SK-N-SH (cell line): ENCODE data around the gene MBNL2. TPM values are rescaled to one million over a fixed set of nuclear protein-coding genes. Genes with fewer than 3 reads are reported as not detected.
A peak's percentile ranks its signal among the peaks of the same experiment; 100 is the strongest.

ENCODE experiments used
- CTCF ChIA-PET: fragments of 300-600, 350-600 bp; formaldehyde crosslinking; extraction: SDS; loops from one replicate; lab custom pipeline; 2021; lab: Yijun Ruan, JAX
- POLR2A ChIA-PET: fragments of 350-600 bp; sonication (Branson Sonifier 250); formaldehyde crosslinking; extraction: SDS; loops from one replicate; lab custom pipeline; 2020; ENCODE audit warnings: antibody characterized with exemption, inconsistent platforms; lab: Yijun Ruan, JAX
- DNase-seq: peaks from one replicate; pipeline ENCODE4 v3.0.0; 2012
- H2AFZ ChIP-seq: fragments of 200-600 bp; sonication (generic); 2 replicates; pipeline ENCODE4 v1.8.1; 2016; ENCODE audit warnings: antibody characterized with exemption, mild to moderate bottlenecking, low read depth
- H3F3A ChIP-seq: fragments of 200-600 bp; sonication (generic); replicated peaks from 2 replicates; pipeline ENCODE3; 2016; ENCODE audit warnings: antibody characterized with exemption, mild to moderate bottlenecking; ENCODE audit not compliant: insufficient read depth
- H3K27ac ChIP-seq, 2 experiments: fragments of 200-500 bp in 1 of 2; fragments of 200-600 bp in 1 of 2; sonication (Bioruptor generic) in 1 of 2; sonication (generic), shearing (Covaris generic) in 1 of 2; 2 replicates each; pipeline versions ENCODE4 v1.5.1 to v1.6.1; 2014 to 2016; ENCODE audit warnings: low read depth in 2 of 2, inconsistent platforms in 1 of 2, low read length in 1 of 2, mild to moderate bottlenecking in 1 of 2, mixed read lengths in 1 of 2
- H3K27me3 ChIP-seq: fragments of 200-600 bp; sonication (generic), shearing (Covaris generic); 2 replicates; pipeline ENCODE4 v1.6.1; 2016; ENCODE audit warnings: mixed run types; ENCODE audit not compliant: insufficient read depth
- H3K36me3 ChIP-seq, 2 experiments: fragments of 200-500 bp in 1 of 2; fragments of 200-600 bp in 1 of 2; sonication (Bioruptor generic) in 1 of 2; sonication (generic) in 1 of 2; replicated peaks in 1 of 2; 2 replicates each; pipeline versions ENCODE3 to v1.5.1; 2014 to 2016; ENCODE audit warnings: low read length in 1 of 2, mild to moderate bottlenecking in 1 of 2; ENCODE audit not compliant: insufficient read depth in 2 of 2, control insufficient read depth in 1 of 2
- H3K4me1 ChIP-seq, 2 experiments: fragments of 200-500 bp in 1 of 2; fragments of 200-600 bp in 1 of 2; sonication (Bioruptor generic) in 1 of 2; sonication (generic), shearing (Covaris generic) in 1 of 2; 2 replicates each; pipeline versions ENCODE4 v1.5.1 to v1.6.1; 2014 to 2016; ENCODE audit warnings: low read depth in 1 of 2, low read length in 1 of 2, mixed run types in 1 of 2; ENCODE audit not compliant: insufficient read depth in 2 of 2, control insufficient read depth in 1 of 2
- H3K4me2 ChIP-seq: fragments of 200-600 bp; sonication (generic), shearing (Covaris generic); 2 replicates; pipeline ENCODE4 v1.6.1; 2017; ENCODE audit warnings: mixed run types
- H3K4me3 ChIP-seq, 2 experiments: fragments of 200-500 bp in 1 of 2; fragments of 200-600 bp in 1 of 2; sonication (Bioruptor generic) in 1 of 2; sonication (generic), shearing (Covaris generic) in 1 of 2; 2 replicates each; pipeline versions ENCODE4 v1.5.1 to v1.8.1; 2014 to 2016; ENCODE audit warnings: low read depth in 2 of 2, inconsistent platforms in 1 of 2, low read length in 1 of 2, mild to moderate bottlenecking in 1 of 2, mixed read lengths in 1 of 2, moderate library complexity in 1 of 2
- H3K79me2 ChIP-seq: fragments of 200-600 bp; sonication (generic); 2 replicates; pipeline ENCODE4 v1.8.1; 2017; ENCODE audit warnings: mild to moderate bottlenecking; ENCODE audit not compliant: insufficient read depth
- H3K9ac ChIP-seq: fragments of 200-600 bp; sonication (generic); 2 replicates; pipeline ENCODE4 v1.6.1; 2017; ENCODE audit warnings: mixed run types
- H3K9me2 ChIP-seq: fragments of 200-600 bp; sonication (generic); 2 replicates; pipeline ENCODE4 v1.6.1; 2017; ENCODE audit warnings: mixed run types
- H3K9me3 ChIP-seq: fragments of 200-600 bp; sonication (generic); 2 replicates; pipeline ENCODE4 v1.6.1; 2017; ENCODE audit warnings: mixed run types, mild to moderate bottlenecking, moderate library complexity
- H4K20me1 ChIP-seq: fragments of 200-600 bp; sonication (generic); 2 replicates; pipeline ENCODE4 v1.6.1; 2017; ENCODE audit warnings: mild to moderate bottlenecking, mixed run types; ENCODE audit not compliant: insufficient read depth
- FOXM1 ChIP-seq: IDR thresholded peaks from 2 replicates; pipeline ENCODE4 v1.4.0; 2012; ENCODE audit warnings: low read depth, mild to moderate bottlenecking
- GATA2 ChIP-seq: sonication (generic); formaldehyde crosslinking; IDR thresholded peaks from 2 replicates; pipeline ENCODE4 v1.5.0; 2020; ENCODE audit warnings: mild to moderate bottlenecking, missing genetic modification reagents
- JUND ChIP-seq: IDR thresholded peaks from 2 replicates; pipeline ENCODE4 v1.4.0; 2012
- MAX ChIP-seq: IDR thresholded peaks from 2 replicates; pipeline ENCODE4 v1.4.0; 2012; ENCODE audit warnings: low read depth
- RFX5 ChIP-seq: IDR thresholded peaks from 2 replicates; pipeline ENCODE4 v1.6.1; 2012; ENCODE audit warnings: mild to moderate bottlenecking, improper control_type of control experiment, low read length
- RXRA ChIP-seq: IDR thresholded peaks from 2 replicates; pipeline ENCODE4 v1.4.0; 2012; ENCODE audit warnings: low read depth, mild to moderate bottlenecking, borderline replicate concordance
- SMC3 ChIP-seq: IDR thresholded peaks from 2 replicates; pipeline ENCODE4 v1.6.1; 2012; ENCODE audit warnings: low read depth, low read length, improper control_type of control experiment
- TAF1 ChIP-seq: IDR thresholded peaks from 2 replicates; pipeline ENCODE4 v1.6.1; 2012; ENCODE audit warnings: low read depth, mild to moderate bottlenecking, low read length, moderate library complexity, borderline replicate concordance
- TEAD4 ChIP-seq: IDR thresholded peaks from 2 replicates; pipeline ENCODE4 v1.4.0; 2012; ENCODE audit warnings: mild to moderate bottlenecking, borderline replicate concordance; ENCODE audit not compliant: insufficient read depth
- YY1 ChIP-seq: IDR thresholded peaks from 2 replicates; pipeline ENCODE4 v1.4.0; 2012; ENCODE audit warnings: low read depth, mild to moderate bottlenecking
- WGBS: methylation state at CpG from one replicate; pipeline ENCODE4 v1.1.6; 2017; ENCODE audit warnings: low lambda C conversion rate; 5-methylcytosine and 5-hydroxymethylcytosine counted together
- polyA plus RNA-seq, 3 experiments: library from polyadenylated mRNA; depleted of rRNA; stranded (reverse); fragments of >200 nt; gene quantifications; 2 replicates each; pipeline ENCODE4 v1.2.3, GENCODE V29; 2012

MBNL2 gene
- polyA plus RNA-seq, 1 of the 3 experiments (the other 2 are of a cell fraction), result 24.5 TPM

GRCh38 chr13:97191142-97191541 lies 31.0 kb upstream of the MBNL2 start:
- ChIA-PET CTCF (interaction anchor here (0.6 to 1.3 kb wide), 4 partner anchors 9 to 169 kb away, joined by 3 to 6 read pairs (median 3); no protein-coding TSS in a partner anchor), POLR2A (no interaction called here)
- H3K4me3 ChIP-seq, result no peak overlapping the region
- H4K20me1 ChIP-seq, result no peaks in the 10 kb centered on the region
- H3K9me2 ChIP-seq, result no peaks in the 10 kb centered on the region
- H3K4me2 ChIP-seq, result no peak overlapping the region
- no peaks in the 10 kb centered on the region for H3K27me3 ChIP-seq
- H3K4me1 ChIP-seq, result peaks cover 7 to 16% of the 10 kb centered on the region in 2 experiments; a peak in 3 of 4 replicates
- no peak overlapping the region for H3K9ac ChIP-seq
- H3K9me3 ChIP-seq, result no peaks in the 10 kb centered on the region
- no peak for TF ChIP-seq YY1
- no peak for TF ChIP-seq MAX
- no peak for TF ChIP-seq RXRA
- TF ChIP-seq FOXM1, result no peak
- TF ChIP-seq GATA2 (CRISPR knock-in tag), result no peak
- no peak overlapping the region for H2AFZ ChIP-seq
- no peaks in the 10 kb centered on the region for H3F3A ChIP-seq
- no peaks in the 10 kb centered on the region for H3K79me2 ChIP-seq
- H3K36me3 ChIP-seq, result no peaks in the 10 kb centered on the region
- H3K27ac ChIP-seq, result no peak overlapping the region
- WGBS, result 92% methylated on average over 7 of the region's 7 CpGs
- DNase-seq, result no peak

GRCh38 chr13:97191615-97192014 lies 30.5 kb upstream of the MBNL2 start:
- Histone ChIP-seq H3K9ac (no peak overlapping the region), H2AFZ (no peak overlapping the region), H3F3A (no peaks in the 10 kb centered on the region), H3K79me2 (no peaks in the 10 kb centered on the region), H3K27me3 (no peaks in the 10 kb centered on the region), H3K4me2 (no peak overlapping the region), H3K27ac (no peak overlapping the region), H3K9me3 (no peaks in the 10 kb centered on the region), H3K36me3 (no peaks in the 10 kb centered on the region), H3K4me1 (peaks cover 7 to 16% of the 10 kb centered on the region in 2 experiments; a peak in 3 of 4 replicates), H3K9me2 (no peaks in the 10 kb centered on the region), H3K4me3 (no peak overlapping the region), H4K20me1 (no peaks in the 10 kb centered on the region)
- TF ChIP-seq FOXM1, result no peak
- no peak for TF ChIP-seq TAF1
- TF ChIP-seq RFX5, result no peak
- no peak for TF ChIP-seq TEAD4
- TF ChIP-seq JUND, result no peak
- no peak for DNase-seq
- WGBS, result 38% methylated on average over 2 of the region's 2 CpGs
- ChIA-PET CTCF (interaction anchor here (0.6 to 1.3 kb wide), 4 partner anchors 9 to 168 kb away, joined by 3 to 6 read pairs (median 3); no protein-coding TSS in a partner anchor), POLR2A (interaction anchor here (1.1 kb wide), 1 partner anchor 66 kb away, joined by 3 read pairs; no protein-coding TSS in a partner anchor)

- no peaks in the 10 kb centered on the region for H4K20me1 ChIP-seq
- WGBS, result 82% methylated on average over 3 of the region's 3 CpGs
- H3K9me3 ChIP-seq, result no peaks in the 10 kb centered on the region
- H2AFZ ChIP-seq, result no peak overlapping the region
- CTCF ChIA-PET, result interaction anchor here (0.8 to 1.3 kb wide), 3 partner anchors 14 to 152 kb away, joined by 3 to 6 read pairs (median 3); no protein-coding TSS in a partner anchor
- no peak overlapping the region for H3K4me2 ChIP-seq
- H3K36me3 ChIP-seq, result no peaks in the 10 kb centered on the region
- H3F3A ChIP-seq, result no peaks in the 10 kb centered on the region
- 0 out of 2 replicates have a peak, but pooled peaks have one; percentile 12 for TF ChIP-seq GATA2 (CRISPR knock-in tag)
- TF ChIP-seq SMC3, result no peak
- TF ChIP-seq, all 33 proteins: peak for 1
- DNase-seq, result no peak
- H3K27ac ChIP-seq, result no peak overlapping the region
- POLR2A ChIA-PET, result interaction anchor here (1.1 kb wide), 1 partner anchor 67 kb away, joined by 3 read pairs; no protein-coding TSS in a partner anchor
- no peak overlapping the region for H3K4me3 ChIP-seq
- no peak overlapping the region for H3K9ac ChIP-seq
- no peaks in the 10 kb centered on the region for H3K79me2 ChIP-seq
- H3K27me3 ChIP-seq, result no peaks in the 10 kb centered on the region
- peaks cover 7 to 16% of the 10 kb centered on the region in 2 experiments; a peak in 3 of 4 replicates for H3K4me1 ChIP-seq
- no peaks in the 10 kb centered on the region for H3K9me2 ChIP-seq
These were observed 30.0 kb upstream of the MBNL2 start for GRCh38 chr13:97192166-97192565.
